ENCODE data around the gene PPM1D.

DNA sequence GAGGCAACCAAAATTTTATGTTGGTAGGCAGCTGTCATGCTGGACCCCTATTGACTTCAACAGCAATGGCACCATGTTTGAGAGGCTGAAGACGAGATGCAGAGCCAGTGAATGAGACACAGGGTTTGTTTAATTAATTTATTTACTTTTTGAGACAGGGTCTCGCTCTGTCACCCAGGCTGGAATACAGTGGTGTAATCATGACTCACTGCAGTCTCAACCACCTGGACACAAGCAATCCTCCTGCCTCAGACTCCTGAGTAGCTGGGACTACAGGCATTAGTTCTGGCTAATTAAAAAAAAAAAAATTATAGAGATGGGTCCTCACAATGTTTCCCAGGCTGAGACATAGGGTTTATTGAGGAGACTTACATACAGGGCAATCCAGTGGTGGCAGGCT lies 36.2 kb upstream of the PPM1D start:
- no peak for TF ChIP-seq POLR2AphosphoS5 (IDR thresholded peaks at IDR 0.05; ENCODE audit: borderline replicate concordance, low read depth, low read length)
- no peak for TF ChIP-seq EZH2 (IDR thresholded peaks at IDR 0.05)
- no peak for TF ChIP-seq FOXP2 (optimal IDR thresholded peaks at IDR 0.05; ENCODE audit: control extremely low read depth, extremely low read length, insufficient read depth)
